Measurements from ENCODE around the gene MKRN2. TPM values are rescaled to one million over a fixed set of nuclear protein-coding genes. Genes with fewer than 3 reads are reported as not detected.

MKRN2 gene
- total and polyA plus RNA-seq, 4 donors, result 31.5 to 34.1 (median 32.1) TPM

- peaks cover 2% of the 10 kb centered on the region for H3K9me3 ChIP-seq (ENCODE audit: control insufficient read depth, insufficient read depth, low read length)
- DNase-seq (ENCODE audit: low read depth in 4 of 6, low spot score in 6 of 6), result no peak
- no peak overlapping the region for H3K4me3 ChIP-seq (ENCODE audit: low read depth, low read length)
- no peaks in the 10 kb centered on the region for H3K27me3 ChIP-seq (ENCODE audit: control insufficient read depth, insufficient read depth, low read length)
- no peak overlapping the region for H3K27ac ChIP-seq (ENCODE audit: low read depth, low read length)
- H3K4me1 ChIP-seq (ENCODE audit: control insufficient read depth, insufficient read depth, low read length), result no peaks in the 10 kb centered on the region
- H3K36me3 ChIP-seq (ENCODE audit: control insufficient read depth, insufficient read depth, low read length), result peaks cover 19% of the 10 kb centered on the region
Measured at GRCh38 chr3:12566976-12567375, 10.1 kb downstream of the MKRN2 start.

DNA sequence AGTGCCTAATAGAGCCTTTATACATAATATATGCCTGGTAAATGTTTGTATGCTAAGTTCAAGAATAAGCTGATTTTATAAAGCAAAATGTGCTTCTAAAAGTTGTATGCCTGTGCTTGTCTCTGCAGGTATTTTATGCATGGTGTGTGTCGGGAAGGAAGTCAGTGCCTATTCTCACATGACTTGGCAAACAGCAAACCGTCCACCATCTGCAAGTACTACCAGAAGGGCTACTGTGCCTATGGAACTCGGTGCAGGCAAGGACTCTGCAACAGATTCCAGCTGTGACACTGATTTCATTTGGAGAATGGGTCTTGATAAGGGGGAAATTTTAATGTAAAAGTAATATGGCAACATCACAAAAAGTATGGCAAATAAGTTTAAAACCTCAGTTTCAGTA lies 11.9 kb downstream of the MKRN2 start:
- Histone ChIP-seq H3K36me3 (ENCODE audit: control insufficient read depth, insufficient read depth, low read length) (peaks cover 34% of the 10 kb centered on the region), H3K4me3 (ENCODE audit: low read depth, low read length) (no peak overlapping the region), H3K27ac (ENCODE audit: low read depth, low read length) (no peak overlapping the region), H3K27me3 (ENCODE audit: control insufficient read depth, insufficient read depth, low read length) (no peaks in the 10 kb centered on the region), H3K4me1 (ENCODE audit: control insufficient read depth, insufficient read depth, low read length) (no peaks in the 10 kb centered on the region), H3K9me3 (ENCODE audit: control insufficient read depth, insufficient read depth, low read length) (peaks cover 2% of the 10 kb centered on the region)
- no peak for DNase-seq (ENCODE audit: low read depth in 4 of 6, low spot score in 6 of 6)
- 100% methylated on average over 1 of the region's 3 CpGs for WGBS (ENCODE audit: insufficient coverage)

GRCh38 chr3:12569836-12570235 lies 12.9 kb downstream of the MKRN2 start:
- H3K4me3 ChIP-seq (ENCODE audit: low read depth, low read length), result no peak overlapping the region
- peaks cover 42% of the 10 kb centered on the region for H3K36me3 ChIP-seq (ENCODE audit: control insufficient read depth, insufficient read depth, low read length)
- no peak for DNase-seq (ENCODE audit: low read depth in 4 of 6, low spot score in 6 of 6)
- H3K9me3 ChIP-seq (ENCODE audit: control insufficient read depth, insufficient read depth, low read length), result peaks cover 2% of the 10 kb centered on the region
- WGBS (ENCODE audit: insufficient coverage), result 82% methylated on average over 5 of the region's 6 CpGs
- no peak overlapping the region for H3K27ac ChIP-seq (ENCODE audit: low read depth, low read length)
- H3K27me3 ChIP-seq (ENCODE audit: control insufficient read depth, insufficient read depth, low read length), result no peaks in the 10 kb centered on the region
- H3K4me1 ChIP-seq (ENCODE audit: control insufficient read depth, insufficient read depth, low read length), result no peaks in the 10 kb centered on the region

DNA sequence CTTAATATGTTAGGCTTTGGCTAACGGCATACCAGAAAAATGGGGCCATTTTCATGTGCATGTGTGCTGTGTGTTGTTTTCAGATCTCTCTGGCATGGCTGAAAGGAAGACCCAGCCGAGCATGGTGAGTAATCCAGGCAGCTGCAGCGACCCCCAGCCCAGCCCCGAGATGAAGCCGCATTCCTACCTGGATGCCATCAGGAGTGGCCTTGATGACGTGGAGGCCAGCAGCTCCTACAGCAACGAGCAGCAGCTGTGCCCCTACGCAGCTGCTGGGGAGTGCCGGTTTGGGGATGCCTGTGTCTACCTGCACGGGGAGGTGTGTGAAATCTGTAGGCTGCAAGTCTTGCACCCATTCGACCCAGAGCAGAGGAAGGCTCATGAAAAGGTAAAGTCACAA lies 15.1 kb downstream of the MKRN2 start:
- peaks cover 60% of the 10 kb centered on the region for H3K36me3 ChIP-seq (ENCODE audit: control insufficient read depth, insufficient read depth, low read length)
- DNase-seq (ENCODE audit: low read depth in 4 of 6, low spot score in 6 of 6), result no peak
- H3K4me3 ChIP-seq (ENCODE audit: low read depth, low read length), result no peak overlapping the region
- H3K4me1 ChIP-seq (ENCODE audit: control insufficient read depth, insufficient read depth, low read length), result no peaks in the 10 kb centered on the region
- WGBS (ENCODE audit: insufficient coverage), result 97% methylated on average over 11 of the region's 11 CpGs
- H3K27me3 ChIP-seq (ENCODE audit: control insufficient read depth, insufficient read depth, low read length), result no peaks in the 10 kb centered on the region
- H3K9me3 ChIP-seq (ENCODE audit: control insufficient read depth, insufficient read depth, low read length), result no peaks in the 10 kb centered on the region
- H3K27ac ChIP-seq (ENCODE audit: low read depth, low read length), result no peak overlapping the region

DNA sequence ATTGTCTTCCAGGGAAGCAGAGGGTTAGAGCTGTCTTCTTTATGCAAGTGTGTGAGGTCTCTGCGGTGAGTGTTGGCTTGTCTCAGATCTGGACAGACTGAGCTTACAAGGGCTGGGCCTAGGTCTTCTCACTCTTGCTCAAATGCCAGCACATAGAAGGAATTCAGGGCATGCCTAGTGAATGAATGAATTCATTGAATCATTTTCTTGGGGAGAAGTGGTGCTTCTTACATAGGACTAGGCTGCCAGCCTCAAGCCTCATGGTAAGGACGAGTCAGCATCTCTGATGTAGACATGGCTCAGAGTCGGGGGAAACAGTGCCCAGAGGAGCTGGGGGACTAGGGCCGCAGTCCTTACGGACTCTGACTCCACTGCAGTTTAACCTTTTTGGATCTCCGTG lies 17.2 kb downstream of the MKRN2 start:
- H3K4me1 ChIP-seq (ENCODE audit: control insufficient read depth, insufficient read depth, low read length), result no peaks in the 10 kb centered on the region
- no peaks in the 10 kb centered on the region for H3K9me3 ChIP-seq (ENCODE audit: control insufficient read depth, insufficient read depth, low read length)
- no peaks in the 10 kb centered on the region for H3K27me3 ChIP-seq (ENCODE audit: control insufficient read depth, insufficient read depth, low read length)
- peaks cover 71% of the 10 kb centered on the region for H3K36me3 ChIP-seq (ENCODE audit: control insufficient read depth, insufficient read depth, low read length)
- H3K27ac ChIP-seq (ENCODE audit: low read depth, low read length), result no peak overlapping the region
- DNase-seq (ENCODE audit: low read depth in 4 of 6, low spot score in 6 of 6), result no peak
- H3K4me3 ChIP-seq (ENCODE audit: low read depth, low read length), result no peak overlapping the region
- 98% methylated on average over 6 of the region's 6 CpGs for WGBS (ENCODE audit: insufficient coverage)

DNA sequence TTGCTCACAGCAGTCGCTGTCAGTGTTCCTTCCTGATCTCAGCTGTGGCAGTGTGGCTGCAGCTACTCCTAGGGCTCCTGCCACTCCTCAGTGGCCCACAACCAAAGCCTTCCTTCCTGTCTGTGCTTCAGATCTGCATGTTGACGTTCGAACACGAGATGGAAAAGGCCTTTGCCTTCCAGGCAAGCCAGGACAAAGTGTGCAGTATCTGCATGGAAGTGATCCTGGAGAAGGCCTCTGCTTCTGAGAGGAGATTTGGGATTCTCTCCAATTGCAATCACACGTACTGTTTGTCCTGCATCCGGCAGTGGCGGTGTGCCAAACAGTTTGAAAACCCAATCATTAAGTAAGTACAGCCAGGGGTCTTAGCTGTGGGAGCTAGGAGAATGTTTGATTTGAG lies 17.8 kb downstream of the MKRN2 start:
- Histone ChIP-seq H3K9me3 (ENCODE audit: control insufficient read depth, insufficient read depth, low read length) (no peaks in the 10 kb centered on the region), H3K27ac (ENCODE audit: low read depth, low read length) (no peak overlapping the region), H3K4me1 (ENCODE audit: control insufficient read depth, insufficient read depth, low read length) (no peaks in the 10 kb centered on the region), H3K27me3 (ENCODE audit: control insufficient read depth, insufficient read depth, low read length) (no peaks in the 10 kb centered on the region), H3K36me3 (ENCODE audit: control insufficient read depth, insufficient read depth, low read length) (peaks cover 77% of the 10 kb centered on the region), H3K4me3 (ENCODE audit: low read depth, low read length) (no peak overlapping the region)
- DNase-seq (ENCODE audit: low read depth in 4 of 6, low spot score in 6 of 6), result peak in 1 of 6 donors; percentile 51
- WGBS (ENCODE audit: insufficient coverage), result 89% methylated on average over 1 of the region's 7 CpGs

GRCh38 chr3:12577379-12577778 lies 20.5 kb downstream of the MKRN2 start:
- Histone ChIP-seq H3K27me3 (ENCODE audit: control insufficient read depth, insufficient read depth, low read length) (no peaks in the 10 kb centered on the region), H3K36me3 (ENCODE audit: control insufficient read depth, insufficient read depth, low read length) (peaks cover 76% of the 10 kb centered on the region), H3K27ac (ENCODE audit: low read depth, low read length) (no peak overlapping the region), H3K4me1 (ENCODE audit: control insufficient read depth, insufficient read depth, low read length) (no peaks in the 10 kb centered on the region), H3K9me3 (ENCODE audit: control insufficient read depth, insufficient read depth, low read length) (no peaks in the 10 kb centered on the region), H3K4me3 (ENCODE audit: low read depth, low read length) (no peak overlapping the region)
- 100% methylated on average over 3 of the region's 5 CpGs for WGBS (ENCODE audit: insufficient coverage)
- DNase-seq (ENCODE audit: low read depth in 4 of 6, low spot score in 6 of 6), result no peak

GRCh38 chr3:12578742-12579141 lies 21.9 kb downstream of the MKRN2 start:
- Histone ChIP-seq H3K4me1 (ENCODE audit: control insufficient read depth, insufficient read depth, low read length) (peaks cover 6% of the 10 kb centered on the region), H3K4me3 (ENCODE audit: low read depth, low read length) (no peak overlapping the region), H3K27ac (ENCODE audit: low read depth, low read length) (no peak overlapping the region), H3K27me3 (ENCODE audit: control insufficient read depth, insufficient read depth, low read length) (no peaks in the 10 kb centered on the region), H3K36me3 (ENCODE audit: control insufficient read depth, insufficient read depth, low read length) (peaks cover 72% of the 10 kb centered on the region), H3K9me3 (ENCODE audit: control insufficient read depth, insufficient read depth, low read length) (no peaks in the 10 kb centered on the region)
- no peak for DNase-seq (ENCODE audit: low read depth in 4 of 6, low spot score in 6 of 6)
- no CpG with 5 or more reads among the region's 2 CpGs for WGBS (ENCODE audit: insufficient coverage)

DNA sequence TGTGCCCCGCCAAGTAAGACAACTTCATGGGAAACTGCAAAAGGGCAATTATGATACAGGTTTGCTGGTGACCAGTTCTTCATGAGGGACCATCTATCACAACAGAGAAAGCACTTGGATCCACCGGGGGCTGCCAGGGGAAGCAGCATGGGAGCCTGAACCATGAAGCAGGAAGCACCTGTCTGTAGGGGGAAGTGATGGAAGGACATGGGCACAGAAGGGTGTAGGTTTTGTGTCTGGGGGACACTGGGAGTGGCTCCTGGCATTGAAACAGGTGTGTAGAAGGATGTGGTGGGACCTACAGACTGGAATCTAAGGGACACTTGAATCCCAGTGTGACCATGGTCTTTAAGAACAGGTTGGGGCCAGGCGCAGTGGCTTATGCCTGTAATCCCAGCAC lies 22.6 kb downstream of the MKRN2 start:
- Histone ChIP-seq H3K4me3 (ENCODE audit: low read depth, low read length) (no peak overlapping the region), H3K27ac (ENCODE audit: low read depth, low read length) (no peak overlapping the region), H3K4me1 (ENCODE audit: control insufficient read depth, insufficient read depth, low read length) (peaks cover 13% of the 10 kb centered on the region), H3K27me3 (ENCODE audit: control insufficient read depth, insufficient read depth, low read length) (no peaks in the 10 kb centered on the region), H3K36me3 (ENCODE audit: control insufficient read depth, insufficient read depth, low read length) (peaks cover 75% of the 10 kb centered on the region), H3K9me3 (ENCODE audit: control insufficient read depth, insufficient read depth, low read length) (no peaks in the 10 kb centered on the region)
- 86% methylated on average over 2 of the region's 3 CpGs for WGBS (ENCODE audit: insufficient coverage)
- DNase-seq (ENCODE audit: low read depth in 4 of 6, low spot score in 6 of 6), result no peak

DNA sequence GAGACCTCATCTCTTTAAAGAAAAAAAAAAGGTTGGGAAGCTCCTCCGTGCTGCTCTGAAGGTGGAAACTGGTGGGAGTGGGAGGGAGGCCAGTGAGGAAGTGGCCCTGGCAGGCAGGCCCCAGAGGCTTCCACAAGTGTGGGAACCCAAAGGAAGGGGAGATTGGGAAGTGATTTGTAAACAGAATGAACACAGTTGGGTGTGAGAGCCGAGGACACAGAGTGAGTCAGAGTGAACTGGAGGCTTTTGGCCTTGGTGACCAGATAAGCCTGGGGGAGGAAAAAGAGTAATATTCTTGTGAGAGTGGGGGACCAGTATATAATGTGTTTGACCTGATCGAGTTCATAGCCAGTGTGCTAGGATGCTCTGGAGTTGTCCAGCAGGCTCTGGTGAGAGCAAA lies 23.0 kb downstream of the MKRN2 start:
- Histone ChIP-seq H3K4me1 (ENCODE audit: control insufficient read depth, insufficient read depth, low read length) (peaks cover 16% of the 10 kb centered on the region), H3K27me3 (ENCODE audit: control insufficient read depth, insufficient read depth, low read length) (no peaks in the 10 kb centered on the region), H3K4me3 (ENCODE audit: low read depth, low read length) (no peak overlapping the region), H3K27ac (ENCODE audit: low read depth, low read length) (no peak overlapping the region), H3K9me3 (ENCODE audit: control insufficient read depth, insufficient read depth, low read length) (no peaks in the 10 kb centered on the region), H3K36me3 (ENCODE audit: control insufficient read depth, insufficient read depth, low read length) (peaks cover 75% of the 10 kb centered on the region)
- 90% methylated on average over 3 of the region's 3 CpGs for WGBS (ENCODE audit: insufficient coverage)
- no peak for DNase-seq (ENCODE audit: low read depth in 4 of 6, low spot score in 6 of 6)
